NCI-H774 (cell line): ENCODE measurements around the gene DLGAP1.
A peak's percentile ranks its signal among the peaks of the same experiment; 100 is the strongest.
"Not testable (repeated sequence)": the region's sequence is repeated elsewhere in the genome, so short reads cannot be mapped to it uniquely, and the experiment has no call there.

Experiments used
- DNase-seq: peaks from one replicate; lab custom pipeline; 2025; lab: John Stamatoyannopoulos, UW

DLGAP1 gene

DNA sequence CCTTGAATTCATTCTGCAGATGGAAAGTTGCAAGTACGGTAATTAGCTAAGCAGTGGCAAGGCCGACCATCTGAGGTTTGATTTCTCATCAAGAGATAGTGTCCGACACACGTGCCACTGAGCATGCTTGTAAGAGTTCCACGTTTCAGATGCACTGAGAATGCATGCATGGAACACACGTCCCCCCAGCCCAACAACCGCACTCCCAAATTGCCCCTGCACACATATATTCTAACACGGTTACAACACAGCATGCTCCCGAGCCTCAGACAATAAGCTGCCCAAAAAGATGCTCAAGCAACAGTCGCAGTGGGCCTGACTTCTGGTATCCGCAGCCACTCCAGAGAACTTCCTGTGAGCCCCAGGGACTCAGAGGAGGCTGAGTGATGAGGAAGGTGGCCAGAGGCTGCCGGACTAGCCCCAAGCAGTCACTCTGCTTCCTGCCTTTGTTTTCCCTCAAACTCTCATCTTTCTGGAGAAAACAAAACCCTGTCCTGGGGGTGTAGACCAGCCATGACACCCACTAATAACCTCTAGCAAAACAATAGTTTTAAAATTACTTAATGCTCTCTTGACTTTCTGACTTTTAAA, 801.2 kb downstream of the DLGAP1 start:
- DNase-seq: no peak

DNA sequence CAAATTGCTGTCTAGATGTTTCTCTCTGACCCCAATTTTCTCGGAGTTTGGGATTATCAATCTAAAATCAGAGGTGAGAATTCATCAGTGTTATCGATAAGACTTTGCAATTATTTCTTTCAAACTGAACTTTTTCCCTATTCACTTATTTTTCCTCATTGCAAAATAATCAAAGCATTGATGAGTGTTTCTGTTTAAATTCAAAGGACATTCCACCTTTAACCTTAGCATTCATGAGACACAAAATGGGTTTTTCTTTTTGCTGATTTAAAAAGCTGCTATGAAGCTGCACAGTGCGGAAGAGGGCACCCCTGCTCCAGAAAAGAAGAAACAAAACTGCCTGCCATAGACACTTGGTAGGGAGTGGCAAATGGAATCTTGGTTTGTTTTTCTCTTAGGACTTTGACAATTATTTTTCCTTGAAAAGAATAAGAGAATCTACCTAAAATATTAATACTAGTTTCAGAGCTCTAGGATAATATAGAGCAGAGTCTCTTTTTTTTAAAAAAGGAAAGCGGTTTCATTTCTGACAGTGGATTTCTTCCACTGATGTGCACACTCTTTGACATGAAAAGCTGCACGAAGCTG, 801.8 kb downstream of the DLGAP1 start:
- no peak for DNase-seq

DNA sequence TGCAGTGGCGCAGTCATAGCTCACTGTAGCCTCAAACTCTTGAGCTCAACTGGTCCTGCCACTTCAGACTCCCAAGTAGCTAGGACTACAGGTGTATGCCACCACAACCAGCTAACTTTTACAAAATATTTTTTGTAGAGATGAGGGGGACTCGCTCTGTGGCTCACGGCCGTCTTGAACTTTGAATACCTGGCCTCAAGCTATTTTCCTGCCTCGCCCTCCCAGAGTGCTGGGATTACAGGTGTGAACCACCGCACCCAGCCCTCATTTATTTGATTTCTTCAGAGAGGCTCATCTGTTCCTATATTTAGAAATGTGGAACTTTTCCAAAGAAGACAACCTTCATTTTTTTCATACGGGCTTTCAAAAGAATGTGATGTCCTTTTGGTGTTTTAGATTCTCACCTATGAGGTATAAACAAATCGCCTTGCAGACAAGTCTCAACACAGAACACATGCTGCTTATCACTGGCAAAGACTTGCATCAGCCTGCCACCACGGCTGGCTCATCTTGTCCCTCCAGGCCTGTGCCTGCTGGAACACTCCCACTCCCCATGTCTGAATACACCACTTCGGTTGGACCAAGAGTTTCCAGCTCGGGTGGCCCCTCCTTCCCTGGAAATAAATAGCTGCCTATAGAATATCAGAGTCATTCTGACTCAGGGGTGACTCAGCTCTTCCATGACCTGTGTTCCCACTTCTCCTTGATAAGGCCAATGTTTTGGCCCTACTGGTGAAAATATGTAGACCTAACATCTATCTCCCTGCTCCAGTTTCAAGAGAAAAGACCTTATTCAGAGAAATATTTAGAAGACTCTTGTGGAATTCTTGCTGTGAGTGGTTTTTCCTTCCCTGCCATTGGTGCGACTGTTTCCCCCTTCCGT, 802.5 kb downstream of the DLGAP1 start:
- no peak for DNase-seq

DNA sequence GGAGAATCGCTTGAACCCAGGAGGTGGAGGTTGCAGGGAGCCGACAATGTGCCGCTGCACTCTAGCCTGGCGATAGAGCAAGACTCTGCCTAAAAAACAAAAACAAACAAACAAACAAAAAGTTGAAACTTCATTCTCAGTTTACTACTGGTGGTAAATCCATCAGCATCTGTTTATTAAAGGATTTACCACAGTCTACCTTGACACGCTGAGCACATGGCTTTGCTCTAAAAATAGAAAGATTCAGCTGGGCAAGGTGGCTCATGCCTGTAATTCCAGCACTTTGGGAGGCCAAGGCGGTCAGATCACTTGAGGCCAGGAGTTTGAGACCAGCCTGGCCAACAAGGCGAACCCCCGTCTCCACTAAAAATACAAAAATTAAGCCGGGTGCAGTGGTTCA, 803.8 kb downstream of the DLGAP1 start:
- no peak for DNase-seq

DNA sequence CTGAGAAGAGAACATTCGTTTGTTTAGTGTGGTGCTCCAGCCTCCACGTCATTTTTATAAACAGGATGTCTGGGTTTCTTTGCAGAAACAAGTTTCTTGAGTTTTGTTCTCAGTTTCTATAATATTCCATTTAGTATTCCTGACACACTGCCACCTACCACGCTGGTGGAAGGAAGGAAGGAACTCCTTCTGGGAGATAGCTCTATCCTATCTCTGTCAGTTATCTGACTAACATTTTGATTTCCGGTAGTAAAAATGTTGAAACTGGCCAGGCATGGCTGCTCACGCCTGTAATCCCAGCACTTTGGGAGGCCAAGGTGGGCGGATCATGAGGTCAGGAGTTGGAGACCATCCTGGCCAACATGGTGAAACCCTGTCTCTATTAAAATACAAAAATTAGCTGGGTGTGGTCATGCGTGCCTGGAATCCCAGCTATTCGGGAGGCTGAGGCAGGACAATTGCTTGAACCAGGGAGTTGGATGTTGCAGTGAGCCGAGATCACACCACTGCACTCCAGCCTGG, 804.5 kb downstream of the DLGAP1 start:
- not testable (repeated sequence) for DNase-seq

DNA sequence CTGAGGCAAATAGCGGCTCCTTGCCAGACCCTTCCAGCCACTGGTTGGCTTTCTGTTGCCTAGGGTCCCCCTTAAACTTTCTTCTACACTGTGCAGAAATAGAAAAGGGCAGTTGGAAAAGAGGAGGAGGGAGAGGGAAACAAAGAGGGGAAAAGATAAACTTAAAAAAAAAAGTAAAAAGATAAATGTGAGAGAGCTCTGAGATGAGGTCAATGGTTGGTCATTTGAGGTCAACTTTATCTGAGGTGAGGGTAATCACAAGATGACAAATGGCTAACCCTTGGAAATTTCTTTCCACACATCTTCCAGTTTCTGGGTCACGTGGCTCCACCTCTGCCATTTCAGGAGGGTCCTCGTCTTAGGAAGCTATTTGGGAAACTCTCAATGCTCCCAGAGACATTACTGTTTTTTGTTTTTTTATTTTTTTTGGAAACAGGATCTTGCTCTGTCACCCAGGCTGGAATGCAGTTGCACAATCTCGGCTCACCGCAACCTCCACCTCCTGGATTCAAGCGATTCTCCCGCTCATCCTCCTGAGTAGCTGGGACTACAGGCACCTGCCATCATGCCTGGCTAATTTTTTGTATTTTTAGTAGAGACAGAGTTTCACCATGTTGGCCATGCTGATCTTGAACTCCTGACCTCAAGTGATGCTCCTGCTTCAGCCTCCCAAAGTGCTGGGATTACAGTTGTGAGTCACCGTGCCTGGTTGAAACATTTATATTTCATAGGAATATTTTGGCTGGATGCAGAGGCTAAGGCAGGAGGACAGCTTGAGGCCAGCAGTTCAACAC, 805.3 kb downstream of the DLGAP1 start:
- DNase-seq: no peak

DNA sequence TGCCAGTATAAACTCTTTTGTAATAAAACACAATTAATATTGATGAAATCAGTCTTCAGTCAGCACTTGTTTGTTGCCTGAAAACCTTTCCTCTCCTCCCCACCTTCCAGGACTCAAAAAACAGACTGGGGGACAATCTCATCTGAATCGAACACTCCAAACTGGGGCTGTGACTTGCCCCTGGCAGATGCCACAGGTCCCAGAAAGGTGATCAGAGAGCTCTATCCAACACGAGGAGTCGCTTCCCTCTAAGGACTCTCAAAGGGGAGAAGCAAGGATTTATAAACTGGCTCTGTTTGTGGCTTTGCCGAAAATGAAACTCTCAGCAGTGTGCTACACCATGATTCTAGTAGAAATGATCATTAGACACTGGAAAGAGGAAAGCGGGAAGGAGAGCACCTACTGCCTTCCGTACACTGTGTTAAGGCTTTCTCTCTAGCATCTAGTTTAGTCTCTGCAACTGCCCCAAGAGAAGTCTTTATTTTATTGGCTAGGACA, 805.9 kb downstream of the DLGAP1 start:
- no peak for DNase-seq

DNA sequence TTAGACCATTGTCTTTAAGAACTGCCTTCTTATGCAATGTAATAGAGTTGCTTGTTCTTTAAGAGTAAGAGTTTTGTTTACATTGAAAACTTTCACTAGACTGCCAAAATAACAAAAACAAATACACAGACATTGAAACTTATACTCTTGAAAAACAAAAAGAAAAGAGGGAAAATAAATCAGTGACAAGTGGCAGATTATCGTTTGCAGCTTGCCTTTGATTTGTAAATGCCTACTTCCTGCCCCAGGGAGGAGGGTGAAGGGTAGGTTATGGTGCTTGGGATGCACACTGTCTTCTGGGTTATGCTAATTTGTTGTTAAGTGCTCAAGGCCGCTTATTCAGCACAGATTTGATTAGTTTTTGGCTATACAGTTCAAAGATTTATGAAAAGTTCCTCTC, 806.5 kb downstream of the DLGAP1 start:
- DNase-seq: peak; percentile 36

DNA sequence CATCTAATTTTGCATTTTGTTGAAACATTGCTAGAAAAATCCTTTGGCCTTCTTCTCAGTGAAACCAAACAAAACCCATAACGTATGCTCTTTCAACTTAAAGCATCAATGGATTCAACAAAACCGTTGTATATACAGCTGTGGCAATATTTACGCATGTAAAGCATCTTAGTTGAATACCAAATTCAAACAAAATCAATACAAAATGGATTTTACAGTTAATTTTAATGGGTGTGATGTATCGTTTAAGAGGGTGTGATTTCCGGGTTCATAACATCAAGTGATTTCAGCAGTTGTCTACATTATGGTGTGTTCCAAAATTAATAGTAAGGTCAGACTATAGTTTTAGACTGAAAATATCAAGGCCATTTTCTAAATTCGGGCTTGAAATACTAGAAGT, 806.9 kb downstream of the DLGAP1 start:
- DNase-seq: peak; percentile 36

DNA sequence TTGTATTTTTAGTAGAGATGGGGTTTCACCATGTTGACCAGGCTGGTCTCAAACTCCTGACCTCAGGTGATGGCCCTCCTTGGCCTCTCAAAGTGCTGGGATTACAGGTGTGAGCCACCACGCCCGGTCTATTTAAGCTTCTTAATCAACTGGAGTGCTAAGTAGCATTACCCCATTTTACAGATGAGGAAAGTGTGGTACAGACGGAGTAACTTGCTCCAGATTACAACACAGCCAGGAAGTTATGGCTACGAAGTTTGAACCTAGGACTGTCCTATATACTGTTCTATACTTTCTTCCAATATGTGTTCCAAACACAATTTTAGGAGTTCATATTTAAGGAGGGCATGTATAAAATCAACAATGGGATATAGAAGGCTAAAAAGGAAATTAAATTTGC, 807.5 kb downstream of the DLGAP1 start:
- no peak for DNase-seq

DNA sequence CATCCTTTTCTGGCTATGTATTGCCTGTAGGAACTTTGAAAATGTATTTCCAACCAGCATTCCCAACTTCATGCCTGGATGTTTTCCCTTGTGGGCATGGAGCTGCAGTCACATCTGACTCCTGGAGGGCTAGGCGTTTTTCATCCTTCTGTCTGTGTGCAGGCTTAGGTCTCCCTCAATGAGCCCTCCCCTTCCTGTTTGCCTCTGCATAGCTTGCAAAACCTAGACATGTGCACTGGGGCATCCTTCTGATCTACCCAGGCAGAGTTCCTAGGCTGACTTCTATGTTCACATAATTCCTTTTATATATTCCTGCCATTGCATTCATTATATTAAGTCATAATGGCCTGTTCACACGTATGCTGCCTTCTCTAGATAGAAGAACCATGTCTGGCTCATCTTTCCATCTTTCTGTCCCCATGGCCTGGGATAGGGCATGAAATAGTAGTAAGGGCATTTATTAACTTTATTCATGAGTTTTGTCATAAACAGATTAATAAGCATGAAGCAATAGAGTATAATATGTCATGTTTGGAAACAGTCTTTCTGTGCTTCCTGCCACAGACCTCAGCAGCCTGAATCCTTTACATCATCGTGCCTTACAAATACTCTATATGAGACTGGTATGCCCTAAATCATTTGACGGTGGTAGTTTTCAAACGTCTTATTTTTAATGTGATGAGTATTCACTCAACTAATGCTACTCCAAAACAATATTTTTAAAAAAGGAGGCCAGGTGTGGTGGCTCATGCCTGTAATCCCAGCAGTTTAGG, 809.5 kb downstream of the DLGAP1 start:
- no peak for DNase-seq

DNA sequence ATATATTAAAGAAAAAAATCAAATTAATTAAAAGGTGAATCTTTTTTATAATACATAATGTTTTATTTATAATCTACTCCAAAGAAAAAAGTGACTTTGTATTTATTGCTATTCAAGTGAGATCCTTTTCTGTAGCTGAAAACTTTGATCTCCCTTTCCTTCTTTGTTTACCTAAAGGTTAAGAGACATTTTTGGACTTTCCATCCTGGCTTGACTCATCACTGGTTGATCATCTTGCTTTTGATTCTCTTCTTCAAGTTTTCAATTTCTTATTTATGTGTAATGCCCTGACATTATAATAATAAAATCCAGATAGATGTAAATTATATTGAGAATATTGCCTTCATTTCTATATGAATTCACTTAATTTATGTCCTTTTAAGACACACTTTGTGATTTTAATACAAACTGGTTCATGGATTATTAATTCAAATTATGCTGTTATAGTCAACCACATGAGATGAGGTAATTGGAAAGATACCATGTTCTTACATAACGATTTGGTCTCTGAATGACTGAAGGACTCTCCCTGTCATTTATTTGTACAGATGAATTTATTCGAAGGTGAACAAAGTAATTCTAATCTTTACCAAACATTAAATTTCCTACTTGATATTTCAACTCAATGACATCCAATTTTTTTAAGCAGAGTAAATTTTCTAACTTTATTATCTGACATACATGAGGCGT, 820.7 kb downstream of the DLGAP1 start:
- no peak for DNase-seq

DNA sequence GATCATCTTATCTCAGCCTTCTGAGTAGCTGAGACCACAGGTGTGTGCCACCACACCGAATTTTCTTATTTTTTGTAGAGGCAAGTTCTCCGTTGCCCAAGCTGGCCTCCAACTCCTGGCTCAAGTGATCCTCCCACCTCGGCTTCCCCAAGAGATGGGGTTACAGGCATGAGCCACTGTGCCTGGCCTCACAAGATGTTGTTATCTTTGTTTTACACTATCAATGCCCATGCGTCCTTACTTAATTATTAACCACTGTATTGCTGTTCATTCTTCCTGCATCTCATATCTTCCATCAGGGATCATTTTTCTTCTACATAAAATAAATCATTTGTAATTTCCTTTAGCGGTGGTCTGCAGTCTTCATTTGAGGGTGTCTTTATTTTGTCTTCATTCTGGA, 823.2 kb downstream of the DLGAP1 start:
- no peak for DNase-seq

DNA sequence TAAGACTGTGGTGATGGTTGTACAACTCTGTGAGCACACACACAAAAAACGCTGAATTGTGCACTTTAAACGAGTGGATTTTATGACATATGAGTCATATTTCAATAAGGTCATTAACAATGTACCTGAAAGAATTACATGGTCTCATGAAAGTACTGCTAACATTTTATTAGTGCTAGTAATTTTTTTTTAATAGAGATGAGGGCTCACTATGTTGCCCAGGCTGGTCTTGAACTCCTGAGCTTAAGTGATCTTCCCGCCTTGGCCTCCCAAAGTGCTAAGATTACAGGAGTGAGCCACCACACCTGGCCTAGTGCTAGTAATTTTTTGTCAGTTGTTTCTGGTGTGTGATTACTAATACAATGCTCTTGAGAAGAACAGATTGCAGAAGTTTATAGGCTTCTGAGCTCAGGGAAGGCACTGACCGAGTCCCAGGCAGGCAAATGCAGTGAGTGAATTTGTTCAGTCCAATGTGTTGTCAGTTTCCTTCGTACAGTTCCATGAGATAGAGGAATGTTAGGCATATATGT, 828.1 kb downstream of the DLGAP1 start:
- DNase-seq: no peak

DNA sequence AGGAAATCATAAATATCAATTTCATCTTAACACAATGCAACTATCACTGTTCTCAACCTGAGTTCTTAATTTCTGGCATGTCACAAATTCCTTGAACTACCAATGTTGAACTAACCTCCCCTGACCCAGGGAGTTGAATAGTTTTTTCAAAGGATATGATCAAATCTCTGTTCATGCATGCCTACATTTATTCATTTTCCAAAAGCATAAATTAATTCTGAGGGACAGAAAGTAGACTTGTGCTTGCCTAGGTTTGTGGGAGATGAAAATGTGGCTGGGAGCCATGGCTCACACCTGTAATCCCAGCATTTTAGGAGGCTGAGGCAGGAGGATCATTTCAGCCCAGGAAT, 829.4 kb downstream of the DLGAP1 start:
- no peak for DNase-seq

DNA sequence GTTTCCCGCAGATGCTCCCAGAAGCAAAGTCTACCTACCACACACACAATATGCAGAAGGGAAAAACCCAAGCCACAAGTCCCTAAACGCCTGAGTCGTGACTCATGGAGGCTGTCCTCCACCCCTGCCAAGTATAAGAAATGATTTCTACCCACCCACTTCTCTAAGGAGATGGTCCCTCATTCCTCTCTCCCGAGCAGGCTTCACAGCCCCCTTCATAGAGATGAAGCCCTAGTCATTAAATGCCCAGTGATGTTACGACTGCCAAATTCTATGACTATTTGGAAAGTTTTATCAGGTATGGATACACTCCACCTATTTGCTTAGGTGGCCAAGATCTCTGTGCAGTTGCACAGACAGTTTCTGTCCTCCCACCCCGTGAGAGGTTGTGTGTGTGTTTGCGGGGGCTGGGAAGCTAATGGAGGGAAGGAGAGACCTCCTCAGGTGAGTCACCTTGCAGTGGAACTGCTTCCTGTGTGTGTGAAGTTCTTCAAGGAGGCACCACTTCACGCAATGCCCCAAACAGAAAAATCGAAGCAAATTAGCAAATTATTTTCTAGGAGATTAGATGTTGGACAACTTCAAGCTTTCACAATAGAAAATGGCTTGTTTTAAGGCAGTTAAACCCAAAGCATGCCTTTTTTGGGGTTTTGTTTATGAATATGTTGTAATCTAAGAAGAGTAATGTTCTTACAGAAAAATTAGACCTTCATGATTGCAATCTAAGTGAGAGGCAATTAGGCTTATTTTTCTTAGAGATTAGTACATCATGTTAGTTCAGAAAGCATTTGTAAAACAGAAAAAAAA, 830.0 kb downstream of the DLGAP1 start:
- DNase-seq: no peak

DNA sequence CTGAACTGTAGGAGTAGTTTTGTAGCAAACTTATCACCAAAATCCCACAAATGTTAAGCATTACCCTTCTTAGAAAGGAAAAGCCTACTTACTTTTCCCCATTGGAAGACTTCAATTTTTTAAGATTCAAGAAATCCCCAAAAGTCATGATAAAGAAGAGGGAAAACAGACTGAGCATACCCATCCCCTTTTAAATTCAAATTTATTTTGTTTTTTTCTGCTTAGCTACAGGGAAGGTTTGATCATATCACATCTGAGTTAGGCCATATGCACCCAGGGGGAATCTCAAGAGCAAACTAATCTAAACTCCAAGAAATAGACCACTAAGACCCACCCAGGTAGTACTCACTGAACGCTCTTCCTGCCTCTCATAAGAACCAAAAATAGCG, 830.6 kb downstream of the DLGAP1 start:
- DNase-seq: no peak

DNA sequence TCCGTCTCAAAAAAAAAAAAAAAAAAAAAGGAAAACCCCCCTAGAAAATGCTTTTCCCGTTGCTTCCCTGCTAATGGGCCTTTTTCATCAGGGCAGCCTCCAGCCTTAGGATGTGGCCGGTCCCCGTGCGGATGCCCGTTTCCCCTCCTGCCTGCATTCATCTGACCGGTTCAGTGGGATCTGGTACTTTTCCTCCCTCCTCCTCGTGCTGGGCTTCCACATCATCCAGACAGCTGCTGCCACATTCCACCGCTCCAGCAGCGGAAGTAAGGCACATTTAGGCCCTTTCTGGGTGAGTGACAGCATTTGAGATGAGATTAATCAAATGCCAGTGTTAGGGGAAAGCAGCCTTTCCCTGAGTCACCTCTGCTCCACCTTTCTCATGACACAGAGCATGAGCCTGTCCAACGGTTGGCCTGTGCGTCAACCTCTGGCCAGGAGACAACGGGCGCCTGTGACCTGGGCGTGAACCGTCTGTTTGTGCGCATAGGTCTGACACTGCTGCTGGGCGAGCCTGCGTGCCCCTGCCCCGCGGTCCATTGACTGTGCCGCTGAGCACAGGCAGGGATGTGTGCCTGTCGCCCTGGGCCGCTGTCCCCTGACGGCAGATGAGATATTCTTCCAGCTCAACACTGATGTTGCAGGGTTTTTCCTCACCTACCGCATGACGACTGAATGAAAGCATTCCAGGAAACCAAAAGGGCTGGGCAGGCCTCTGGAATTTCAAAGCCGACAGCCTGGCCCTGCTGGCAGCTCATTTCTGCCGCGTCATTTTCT, 831.1 kb downstream of the DLGAP1 start:
- no peak for DNase-seq
